ENCODE results near the gene MAP3K1.

Gene MAP3K1

DNA sequence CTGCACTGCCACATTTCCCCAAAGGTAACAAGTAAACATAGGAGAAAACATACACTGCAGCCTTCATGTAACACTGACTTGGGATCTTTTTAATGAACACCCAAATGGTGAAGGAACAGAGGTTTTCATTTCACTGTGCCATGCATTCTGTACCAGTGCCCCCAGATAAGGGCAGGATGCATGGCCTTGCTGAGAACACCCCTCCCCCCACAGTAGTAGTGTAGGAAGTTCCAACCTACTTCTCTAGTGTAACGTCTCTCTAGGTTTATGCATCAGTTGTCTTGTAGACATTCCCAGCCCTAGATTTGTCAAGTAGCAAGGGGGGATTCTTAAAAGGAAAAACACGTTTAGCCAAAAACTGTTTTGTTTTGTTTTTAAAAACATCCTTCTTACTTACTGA, 29.9 kb downstream of the MAP3K1 start:
- H3K4me3 ChIP-seq (ENCODE audit: control insufficient read depth, low read depth, low read length) = no peak overlapping the region
- DNase-seq (ENCODE audit: low read depth) = no peak
- no peak for TF ChIP-seq CTCF (conservative IDR thresholded peaks at IDR 0.05; ENCODE audit: control insufficient read depth, insufficient read depth, low read depth, low read length)

DNA sequence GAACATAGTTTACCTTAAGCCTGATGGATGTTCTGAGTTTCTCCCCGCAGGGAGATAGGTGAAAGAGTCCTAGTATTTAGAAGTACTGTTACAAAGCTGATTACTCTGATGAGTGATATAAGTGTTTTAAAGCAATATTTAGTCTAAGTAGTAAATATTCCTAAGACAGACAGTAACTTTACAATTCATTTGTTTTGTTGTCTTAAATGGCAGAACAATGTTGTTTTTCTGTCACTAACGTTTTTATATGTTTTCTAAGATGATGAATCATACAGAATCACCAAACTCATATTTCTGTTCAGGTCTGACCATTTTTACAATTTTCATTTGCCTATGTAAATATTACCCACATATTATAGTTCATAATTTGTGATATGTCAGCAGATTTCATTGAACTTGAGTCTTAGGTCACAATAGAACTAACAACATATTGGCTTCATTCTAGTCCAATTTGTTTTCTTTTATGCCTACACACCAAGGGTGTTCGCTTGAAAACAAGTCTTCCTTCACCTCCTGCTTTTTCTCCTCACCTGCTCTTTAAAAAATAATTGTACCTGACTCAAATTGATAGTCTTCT, 30.6 kb downstream of the MAP3K1 start:
- DNase-seq (ENCODE audit: low read depth) = no peak
- TF ChIP-seq CTCF (conservative IDR thresholded peaks at IDR 0.05; ENCODE audit: control insufficient read depth, insufficient read depth, low read depth, low read length) = no peak
- H3K4me3 ChIP-seq (ENCODE audit: control insufficient read depth, low read depth, low read length) = no peak overlapping the region

DNA sequence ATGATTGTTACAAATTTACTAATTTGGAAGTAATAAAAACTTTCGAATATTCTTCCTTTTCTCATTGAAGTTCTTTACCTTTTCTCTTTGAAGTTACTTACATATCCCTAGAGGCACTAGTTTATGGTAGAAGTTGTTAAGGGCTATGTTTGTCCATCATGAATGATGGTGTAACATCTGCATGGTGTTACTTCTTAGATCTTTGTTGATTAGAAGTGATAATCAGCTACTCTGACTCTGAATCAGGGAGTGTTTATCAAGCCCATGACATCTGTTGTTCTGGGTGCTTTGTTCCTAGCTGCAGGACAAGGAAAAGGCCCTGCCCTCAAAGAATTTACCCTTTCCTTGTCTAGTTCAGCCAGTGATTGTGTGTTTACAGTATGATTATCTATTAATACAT, 32.9 kb downstream of the MAP3K1 start:
- DNase-seq (ENCODE audit: low read depth) = no peak
- H3K4me3 ChIP-seq (ENCODE audit: control insufficient read depth, low read depth, low read length) = no peak overlapping the region
- TF ChIP-seq CTCF (conservative IDR thresholded peaks at IDR 0.05; ENCODE audit: control insufficient read depth, insufficient read depth, low read depth, low read length) = no peak

DNA sequence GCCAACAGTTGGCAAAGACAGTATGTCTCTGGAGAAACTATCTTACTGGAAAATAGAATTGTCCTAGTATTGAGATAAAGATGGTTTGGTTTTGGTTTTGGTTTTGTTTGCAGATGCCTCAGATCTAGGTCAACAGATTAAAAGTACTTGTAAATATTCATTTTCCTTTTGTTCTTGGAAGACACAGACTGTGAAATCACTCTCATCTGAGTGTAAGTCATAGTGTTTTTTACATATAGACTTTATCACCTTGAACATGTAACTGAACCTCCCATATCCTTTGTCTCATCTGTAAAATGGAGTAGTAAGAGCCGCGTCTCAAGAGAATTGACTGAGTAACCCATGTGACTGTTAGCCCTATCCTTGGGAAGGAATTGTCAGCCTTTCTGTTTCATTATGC, 34.3 kb downstream of the MAP3K1 start:
- no peak overlapping the region for H3K4me3 ChIP-seq (ENCODE audit: control insufficient read depth, low read depth, low read length)
- no peak for DNase-seq (ENCODE audit: low read depth)
- no peak for TF ChIP-seq CTCF (conservative IDR thresholded peaks at IDR 0.05; ENCODE audit: control insufficient read depth, insufficient read depth, low read depth, low read length)

- no peak for TF ChIP-seq CTCF (conservative IDR thresholded peaks at IDR 0.05; ENCODE audit: control insufficient read depth, insufficient read depth, low read depth, low read length)
- no peak for DNase-seq (ENCODE audit: low read depth)
- H3K4me3 ChIP-seq (ENCODE audit: control insufficient read depth, low read depth, low read length) = no peak overlapping the region
Observed at GRCh38 chr5:56850423-56850822, 35.1 kb downstream of the MAP3K1 start.

- TF ChIP-seq CTCF (conservative IDR thresholded peaks at IDR 0.05; ENCODE audit: control insufficient read depth, insufficient read depth, low read depth, low read length) = no peak
- DNase-seq (ENCODE audit: low read depth) = peak; percentile 11
- H3K4me3 ChIP-seq (ENCODE audit: control insufficient read depth, low read depth, low read length) = no peak overlapping the region
Observed at GRCh38 chr5:56851258-56851941, 36.1 kb downstream of the MAP3K1 start.

Measured in fibroblast of mammary gland (primary cell).